K562 (cell line): ENCODE measurements around the gene ADAMTSL3. TPM values are rescaled to one million over a fixed set of nuclear protein-coding genes. Genes with fewer than 3 reads are reported as not detected.

Experiments
- ATAC-seq: fragments of 200-7000 bp; cut with Tn5 transposase; 3 replicates; pipeline ENCODE4 v1.9.1; 2020; ENCODE audit warnings: moderate library complexity
- BruUV-seq: library from RNA; stranded (reverse); fragments of 400-500 nt; replicated peaks from 2 replicates; lab custom pipeline; 2021; lab: Mats Ljungman, UMichigan
- CTCF ChIA-PET: fragments of 300-600 bp; formaldehyde crosslinking; extraction: SDS; loops from one replicate; lab custom pipeline; 2021; ENCODE audit warnings: low intra/inter-chr PET ratio; lab: Yijun Ruan, JAX
- POLR2A ChIA-PET: fragments of 300-600, 350-650 bp; sonication (Branson Sonifier 250); formaldehyde crosslinking; extraction: SDS; loops from one replicate; lab custom pipeline; 2021; ENCODE audit warnings: antibody characterized with exemption, inconsistent platforms; lab: Yijun Ruan, JAX
- DNase-seq, 4 experiments: peaks; one replicate each; pipeline versions ENCODE4 v3.0.0 to v3.0.0-alpha.2; 2011 to 2018; ENCODE audit warnings: low spot score in 3 of 4, mixed read lengths in 3 of 4; ENCODE audit errors: extremely low read depth in 1 of 4
- FAIRE-seq: peaks from 2 replicates; lab custom pipeline; 2011; peaks lifted over from hg19 to GRCh38; lab: Jason Lieb, UNC
- H2AFZ ChIP-seq: 2 replicates; pipeline ENCODE4 v1.6.0; 2011; ENCODE audit warnings: low read depth, low read length, control low read depth, inconsistent platforms
- H3K27ac ChIP-seq: fragments of 200-600 bp; 3 replicates; pipeline ENCODE4 v1.8.0; 2011; ENCODE audit warnings: low read depth, mild to moderate bottlenecking, control low read depth, inconsistent platforms, low read length, moderate library complexity, mixed read lengths; ENCODE audit errors: extremely low read depth
- H3K27me3 ChIP-seq, 2 experiments: fragments of 300-600 bp in 1 of 2; 2 replicates in 1 of 2; 3 replicates in 1 of 2; pipeline versions ENCODE4 v1.6.0 to v1.8.0; 2011; ENCODE audit warnings: inconsistent platforms in 2 of 2, low read length in 2 of 2, mild to moderate bottlenecking in 1 of 2, mixed read lengths in 1 of 2, moderate library complexity in 1 of 2; ENCODE audit not compliant: control insufficient read depth in 2 of 2, insufficient read depth in 2 of 2
- H3K36me3 ChIP-seq: fragments of 300-600 bp; 3 replicates; pipeline ENCODE4 v1.8.0; 2011; ENCODE audit warnings: mild to moderate bottlenecking, low read length, inconsistent platforms; ENCODE audit not compliant: control insufficient read depth, insufficient read depth
- H3K4me1 ChIP-seq, 2 experiments: fragments of 200-600 bp in 1 of 2; replicated peaks in 1 of 2; 2 replicates in 1 of 2; 3 replicates in 1 of 2; pipeline versions ENCODE4 v1.5.1 to v1.8.0; 2011; ENCODE audit warnings: inconsistent platforms in 2 of 2, low read length in 2 of 2, mild to moderate bottlenecking in 1 of 2, mixed read lengths in 1 of 2, moderate library complexity in 1 of 2; ENCODE audit not compliant: control insufficient read depth in 2 of 2, insufficient read depth in 2 of 2
- H3K4me2 ChIP-seq: 2 replicates; pipeline ENCODE4 v1.6.1; 2011; ENCODE audit warnings: low read length, control low read depth, inconsistent platforms, mixed read lengths; ENCODE audit not compliant: insufficient read depth
- H3K4me3 ChIP-seq: fragments of 200-600 bp; sonication (generic), shearing (Covaris generic); 2 replicates; pipeline ENCODE4 v1.5.1; 2016; ENCODE audit warnings: control low read depth, inconsistent platforms
- H3K79me2 ChIP-seq: fragments of 200-600 bp; 3 replicates; pipeline ENCODE4 v1.8.0; 2011; ENCODE audit warnings: low read length, inconsistent platforms; ENCODE audit not compliant: control insufficient read depth, insufficient read depth
- H3K9ac ChIP-seq, 2 experiments: 2 replicates each; pipeline versions ENCODE4 v1.6.0 to v1.6.1; 2011; ENCODE audit warnings: low read depth in 2 of 2, low read length in 2 of 2, control low read depth in 1 of 2, inconsistent platforms in 1 of 2, mild to moderate bottlenecking in 1 of 2, mixed read lengths in 1 of 2; ENCODE audit not compliant: insufficient read depth in 1 of 2
- H3K9me1 ChIP-seq: one replicate; pipeline ENCODE4 v1.6.0; 2011; ENCODE audit warnings: inconsistent platforms, mild to moderate bottlenecking, low read length, moderate library complexity; ENCODE audit not compliant: control insufficient read depth, insufficient read depth
- H3K9me3 ChIP-seq: replicated peaks from 2 replicates; pipeline ENCODE4 v1.5.1; 2011; ENCODE audit warnings: low read depth, low read length, inconsistent platforms; ENCODE audit not compliant: control insufficient read depth, insufficient read depth
- H4K20me1 ChIP-seq: replicated peaks from 2 replicates; pipeline ENCODE4 v1.6.1; 2011; ENCODE audit warnings: low read length, inconsistent platforms, mixed read lengths; ENCODE audit not compliant: control insufficient read depth, insufficient read depth
- E2F8 ChIP-seq: fragments of 450-650 bp; IDR thresholded peaks from 2 replicates; pipeline ENCODE4 v1.7.1; 2018; ENCODE audit warnings: mild to moderate bottlenecking, low read depth; ENCODE audit not compliant: partially characterized antibody
- FIP1L1 ChIP-seq: fragments of 200-400 bp; formaldehyde crosslinking; IDR thresholded peaks from 2 replicates; pipeline ENCODE4 v1.6.1; 2018; ENCODE audit warnings: mild to moderate bottlenecking, low read depth, low read length; ENCODE audit not compliant: poor library complexity, severe bottlenecking
- NCOA1 ChIP-seq: fragments of 450-650 bp; IDR thresholded peaks from 2 replicates; pipeline ENCODE4 v1.6.1; 2016; ENCODE audit warnings: low read depth
- PRPF4 ChIP-seq: fragments of 200-400 bp; formaldehyde crosslinking; IDR thresholded peaks from one replicate; pipeline ENCODE4 v1.6.1; 2017; ENCODE audit warnings: low read length, low read depth, mild to moderate bottlenecking; ENCODE audit not compliant: insufficient read depth, poor library complexity, severe bottlenecking
- SNRNP70 ChIP-seq: fragments of 200-400 bp; formaldehyde crosslinking; optimal IDR thresholded peaks from 2 replicates; pipeline ENCODE3; 2017; ENCODE audit warnings: low read depth, low read length
- TEAD1 ChIP-seq, 2 experiments: fragments of 450-650 bp in 1 of 2; sonication (generic) in 1 of 2; formaldehyde crosslinking; IDR thresholded peaks; 2 replicates each; pipeline versions ENCODE4 v1.4.0 to v1.8.0; 2020 to 2022; ENCODE audit warnings: mild to moderate bottlenecking in 2 of 2, missing genetic modification reagents in 1 of 2
- ZNF766 ChIP-seq: fragments of 200-800 bp; sonication (Bioruptor generic); conservative IDR thresholded peaks from 2 replicates; pipeline ENCODE4 v1.6.1; 2016; ENCODE audit warnings: missing genetic modification characterization, missing compliant biosample characterization
- WGBS: fragments of 100-300 bp; shearing (Covaris generic); methylation state at CpG from one replicate; pipeline ENCODE4 v1.1.6; 2016; ENCODE audit warnings: low coverage, mixed read lengths; ENCODE audit not compliant: insufficient coverage; ENCODE audit errors: missing lambda C conversion rate; 5-methylcytosine and 5-hydroxymethylcytosine counted together
- in situ Hi-C: fragments of 300-500 bp; cut with MboI; formaldehyde crosslinking; loops from 4 replicates; pipeline ENCODE4 v1.15.0; 2018; ENCODE audit warnings: inconsistent platforms, mixed read lengths
- intact Hi-C: fragments of 100-400 bp; cut with micrococcal nuclease; formaldehyde crosslinking; loops from 2 replicates; pipeline ENCODE4 v1.14.2; 2022
- polyA plus RNA-seq, 8 experiments: library from polyadenylated mRNA; depleted of rRNA in 4 of 8; stranded (reverse) in 5 of 8; unstranded in 3 of 8; fragments of >200 nt; fragmentation: Nextera tagmentation in 2 of 8; fragmentation: Illumina TruSeq in 1 of 8; extraction: Ambion mirVana in 2 of 8; extraction: Trizol in 1 of 8; gene quantifications; 2 replicates each; pipeline versions ENCODE4 v1.2.1 to v1.2.3, GENCODE V29; 2011 to 2014; ENCODE audit warnings: inconsistent platforms in 1 of 8, missing spikeins in 1 of 8
- total RNA-seq, 7 experiments: library from RNA; depleted of rRNA in 6 of 7; stranded (reverse); fragments of >200 nt in 6 of 7; fragmentation: Illumina TruSeq in 2 of 7; extraction: Trizol in 2 of 7; gene quantifications; 2 replicates each; pipeline versions ENCODE4 v1.2.1 to v1.2.3, GENCODE V29; 2011 to 2021; ENCODE audit warnings: low replicate concordance in 1 of 7

ADAMTSL3 gene
- total and polyA plus RNA-seq, 9 of the 15 experiments (the other 6 are each of a cell fraction or from before 2014, with no cell fraction given): 0.01 to 0.18 (median 0.07) TPM; not detected in 3

GRCh38 chr15:83720468-83720867 lies 66.5 kb downstream of the ADAMTSL3 start:
- BruUV-seq: no TSS peak
- 0% methylated on average over 2 of the region's 2 CpGs for WGBS
- ATAC-seq (no peak), FAIRE-seq (no peak), DNase-seq (no peak)
- Histone ChIP-seq H3K27me3 (no peaks in the 10 kb centered on the region; a peak in 1 of 5 replicates), H3K9me1 (no peaks in the 10 kb centered on the region), H4K20me1 (no peaks in the 10 kb centered on the region), H3K9ac (no peak overlapping the region), H2AFZ (no peak overlapping the region), H3K36me3 (no peaks in the 10 kb centered on the region), H3K4me2 (no peak overlapping the region), H3K4me1 (no peaks in the 10 kb centered on the region), H3K79me2 (no peaks in the 10 kb centered on the region), H3K4me3 (no peak overlapping the region), H3K27ac (no peak overlapping the region), H3K9me3 (no peaks in the 10 kb centered on the region)
- POLR2A ChIA-PET: no interaction called here
- intact Hi-C loops (no loop called here), in situ Hi-C loops (no loop called here)
- no peak for TF ChIP-seq ZNF766 (CRISPR knock-in tag)
- TF ChIP-seq FIP1L1: no peak
- no peak for TF ChIP-seq NCOA1
- no peak for TF ChIP-seq E2F8
- TF ChIP-seq SNRNP70: no peak
- TF ChIP-seq TEAD1 (CRISPR knock-in tag; IDR thresholded peaks at IDR 0.05): no peak
- no peak for TF ChIP-seq PRPF4
- TF ChIP-seq, all 486 proteins: peak for 0
- CTCF ChIA-PET: no interaction called here
